Activated CD8-positive, alpha-beta memory T cell treated with anti-CD3 and anti-CD28 coated beads, Interleukin-2, amount 50 U/mL, for 4 hours (primary cell): Measurements from ENCODE around the gene BCL2L1.

Experiments
- DNase-seq: peaks from one replicate; pipeline ENCODE4 v3.0.0-alpha.2; 2020

The BCL2L1 gene

GRCh38 chr20:31708736-31709534 is 13.7 kb downstream of the BCL2L1 start:
- DNase-seq: no peak

- DNase-seq: no peak
Observed at GRCh38 chr20:31707994-31708735, 14.5 kb downstream of the BCL2L1 start.

GRCh38 chr20:31707258-31707615 is 15.4 kb downstream of the BCL2L1 start:
- no peak for DNase-seq

GRCh38 chr20:31706607-31707257 is 15.9 kb downstream of the BCL2L1 start:
- DNase-seq: no peak

GRCh38 chr20:31705598-31706597 is 16.8 kb downstream of the BCL2L1 start:
- no peak for DNase-seq

- DNase-seq: no peak
Observed at GRCh38 chr20:31705191-31705590, 17.5 kb downstream of the BCL2L1 start.

GRCh38 chr20:31704225-31705119 is 18.2 kb downstream of the BCL2L1 start:
- no peak for DNase-seq

GRCh38 chr20:31701591-31701990 is 21.1 kb downstream of the BCL2L1 start:
- no peak for DNase-seq

GRCh38 chr20:31700747-31701146 is 21.9 kb downstream of the BCL2L1 start:
- DNase-seq: no peak

GRCh38 chr20:31699801-31700728 is 22.6 kb downstream of the BCL2L1 start:
- no peak for DNase-seq

- DNase-seq: no peak
Observed at GRCh38 chr20:31698803-31699718, 23.6 kb downstream of the BCL2L1 start.

- DNase-seq: no peak
Observed at GRCh38 chr20:31698243-31698802, 24.3 kb downstream of the BCL2L1 start.

GRCh38 chr20:31695849-31696804 is 26.5 kb downstream of the BCL2L1 start:
- no peak for DNase-seq

- DNase-seq: no peak
Observed at GRCh38 chr20:31694842-31695593, 27.6 kb downstream of the BCL2L1 start.

GRCh38 chr20:31693987-31694661 is 28.5 kb downstream of the BCL2L1 start:
- DNase-seq: no peak

- no peak for DNase-seq
Observed at GRCh38 chr20:31693402-31693801, 29.3 kb downstream of the BCL2L1 start.
